HG02943 (cell line): Measurements from ENCODE around the gene PDIA5.
"Not testable (repeated sequence)": the region's sequence is repeated elsewhere in the genome, so short reads cannot be mapped to it uniquely, and the experiment has no call there.

ENCODE experiments used
- ATAC-seq: cut with Tn5 transposase; IDR thresholded peaks from one replicate; pipeline ENCODE4 v1.9.1; 2021; ENCODE audit warnings: mild to moderate bottlenecking, low read depth, moderate library complexity; ENCODE audit not compliant: unreplicated experiment

The PDIA5 gene

GRCh38 chr3:123112232-123112631 lies 45.4 kb downstream of the PDIA5 start:
- no peak for ATAC-seq

- ATAC-seq, result not testable (repeated sequence)
Measured at GRCh38 chr3:123112656-123113055, 45.8 kb downstream of the PDIA5 start.

GRCh38 chr3:123113889-123114450 lies 47.1 kb downstream of the PDIA5 start:
- ATAC-seq, result no peak

- no peak for ATAC-seq
Measured at GRCh38 chr3:123116116-123116515, 49.3 kb downstream of the PDIA5 start.

- ATAC-seq, result no peak
Measured at GRCh38 chr3:123119388-123119787, 52.6 kb downstream of the PDIA5 start.

GRCh38 chr3:123119802-123120201 lies 53.0 kb downstream of the PDIA5 start:
- ATAC-seq, result no peak

GRCh38 chr3:123120573-123120972 lies 53.7 kb downstream of the PDIA5 start:
- ATAC-seq, result no peak

GRCh38 chr3:123122057-123122456 lies 55.2 kb downstream of the PDIA5 start:
- no peak for ATAC-seq

- ATAC-seq, result no peak
Measured at GRCh38 chr3:123122525-123123315, 55.9 kb downstream of the PDIA5 start.

GRCh38 chr3:123123716-123124616 lies 57.1 kb downstream of the PDIA5 start:
- ATAC-seq, result no peak

GRCh38 chr3:123124971-123125370 lies 58.1 kb downstream of the PDIA5 start:
- ATAC-seq, result no peak

GRCh38 chr3:123126031-123126430 lies 59.2 kb downstream of the PDIA5 start:
- no peak for ATAC-seq

- no peak for ATAC-seq
Measured at GRCh38 chr3:123126653-123127052, 59.8 kb downstream of the PDIA5 start.

- no peak for ATAC-seq
Measured at GRCh38 chr3:123129092-123129491, 62.3 kb downstream of the PDIA5 start.

GRCh38 chr3:123129532-123129931 lies 62.7 kb downstream of the PDIA5 start:
- no peak for ATAC-seq

- no peak for ATAC-seq
Measured at GRCh38 chr3:123130079-123130750, 63.4 kb downstream of the PDIA5 start.

GRCh38 chr3:123134671-123135070 lies 67.8 kb downstream of the PDIA5 start:
- no peak for ATAC-seq

GRCh38 chr3:123137001-123137400 lies 70.2 kb downstream of the PDIA5 start:
- no peak for ATAC-seq

GRCh38 chr3:123138839-123139444 lies 72.1 kb downstream of the PDIA5 start:
- ATAC-seq, result no peak

- no peak for ATAC-seq
Measured at GRCh38 chr3:123139522-123139921, 72.7 kb downstream of the PDIA5 start.
